GM19438 (cell line): ENCODE data around the gene MEOX2.

Experiments
- ATAC-seq: cut with Tn5 transposase; IDR thresholded peaks from one replicate; pipeline ENCODE4 v1.9.1; 2021; ENCODE audit warnings: low read depth; ENCODE audit not compliant: unreplicated experiment

MEOX2 gene

GRCh38 chr7:15567652-15568051 is 118.8 kb downstream of the MEOX2 start:
- no peak for ATAC-seq

- ATAC-seq = no peak
Measured at GRCh38 chr7:15567036-15567435, 119.4 kb downstream of the MEOX2 start.

- ATAC-seq = no peak
Measured at GRCh38 chr7:15566476-15566875, 120.0 kb downstream of the MEOX2 start.

- no peak for ATAC-seq
Measured at GRCh38 chr7:15561835-15562234, 124.6 kb downstream of the MEOX2 start, which contains the start of gene AGMO. Gene AGMO (minus strand): TSS chr7:15562015.
